Fibroblast of mammary gland (primary cell): Measurements from ENCODE around the gene SUMO1.
"Not testable (repeated sequence)": the region's sequence is repeated elsewhere in the genome, so short reads cannot be mapped to it uniquely, and the experiment has no call there.

Experiments
- DNase-seq: peaks from one replicate; pipeline ENCODE4 v3.0.0-alpha.2; 2010; ENCODE audit warnings: low read depth
- H3K4me3 ChIP-seq: 2 replicates; pipeline ENCODE4 v1.5.1; 2011; ENCODE audit warnings: low read depth, mild to moderate bottlenecking, low read length, moderate library complexity; ENCODE audit not compliant: control insufficient read depth
- CTCF ChIP-seq: conservative IDR thresholded peaks from 2 replicates; pipeline ENCODE4 v1.5.1; 2011; ENCODE audit warnings: low read depth, low read length, inconsistent platforms; ENCODE audit not compliant: control insufficient read depth, insufficient read depth

SUMO1 gene

GRCh38 chr2:202269585-202269984, 31.2 kb upstream of the SUMO1 start:
- DNase-seq = peak; percentile 50
- no peak overlapping the region for H3K4me3 ChIP-seq
- TF ChIP-seq CTCF = no peak

- DNase-seq = peak; percentile 36
- H3K4me3 ChIP-seq = peak overlapping the region; percentile 60
- no peak for TF ChIP-seq CTCF
These were observed 29.1 kb upstream of the SUMO1 start for GRCh38 chr2:202267495-202267894.

GRCh38 chr2:202265467-202266277, 27.3 kb upstream of the SUMO1 start, which contains the start of gene NOP58:
TSS of gene NOP58 (plus strand) at chr2:202265763. CDS start at chr2:202265942, 179 bp downstream.
- no peak for TF ChIP-seq CTCF

GRCh38 chr2:202261531-202261930, 23.1 kb upstream of the SUMO1 start:
- TF ChIP-seq CTCF = no peak
- no peak for DNase-seq
- no peak overlapping the region for H3K4me3 ChIP-seq

More at GRCh38 chr2:202265467-202266277, 27.3 kb upstream of the SUMO1 start, which contains the start of gene NOP58:
- H3K4me3 ChIP-seq = peak within 1 kb of the TSS; percentile 60
- DNase-seq = peak; percentile 96

- H3K4me3 ChIP-seq = no peak overlapping the region
- TF ChIP-seq CTCF = no peak
- no peak for DNase-seq
These were observed 13.1 kb upstream of the SUMO1 start for GRCh38 chr2:202251494-202251893.

- H3K4me3 ChIP-seq = no peak overlapping the region
- no peak for DNase-seq
- no peak for TF ChIP-seq CTCF
These were observed 11.3 kb upstream of the SUMO1 start for GRCh38 chr2:202249521-202250253.

DNA sequence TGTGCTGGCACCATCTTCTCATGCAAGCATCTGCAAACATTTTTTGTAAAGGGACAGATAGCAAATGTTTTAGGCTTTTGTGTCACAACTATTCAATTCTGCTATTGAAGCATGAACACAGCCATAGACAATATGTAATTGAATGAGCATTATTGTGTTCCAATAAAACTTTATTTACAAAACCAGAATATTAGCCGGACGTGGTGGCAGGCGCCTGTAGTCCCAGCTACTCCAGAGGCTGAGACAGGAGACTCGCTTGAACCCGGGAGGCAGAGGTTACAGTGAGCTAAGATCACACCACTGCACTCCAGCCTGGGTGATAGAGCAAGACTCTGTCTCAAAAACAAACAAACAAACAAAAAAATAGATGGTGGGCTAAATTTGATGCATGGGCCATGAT, 9.3 kb upstream of the SUMO1 start:
- H3K4me3 ChIP-seq, DNase-seq: not testable (repeated sequence)
